ENCODE measurements around the gene AKT3. TPM values are rescaled to one million over a fixed set of nuclear protein-coding genes. Genes with fewer than 3 reads are reported as not detected.

AKT3 gene
- polyA plus RNA-seq, 3 donors = 0.81 to 1.7 (median 1.4) TPM

GRCh38 chr1:243558576-243558975, 291.5 kb downstream of the AKT3 start:
- no peak overlapping the region for H3K9ac ChIP-seq (ENCODE audit: insufficient read depth, low read length, poor library complexity, severe bottlenecking)
- H3K27me3 ChIP-seq (ENCODE audit: control insufficient read depth in 2 of 2, insufficient read depth in 2 of 2, low read length in 2 of 2) = no peaks in the 10 kb centered on the region
- no peak for DNase-seq
- no peak overlapping the region for H2AFZ ChIP-seq (ENCODE audit: insufficient read depth, low read depth, low read length, poor library complexity, severe bottlenecking)
- H3K4me2 ChIP-seq (replicated peaks; ENCODE audit: extremely low read depth, low read length, poor library complexity, severe bottlenecking) = no peak overlapping the region
- H3K4me3 Mint-ChIP-seq = no peak overlapping the region
- no peaks in the 10 kb centered on the region for H4K20me1 ChIP-seq (ENCODE audit: insufficient read depth, low read length)
- H3K4me1 ChIP-seq (ENCODE audit: control insufficient read depth in 1 of 2, insufficient read depth in 2 of 2, low read length in 2 of 2) = no peaks in the 10 kb centered on the region
- peaks cover 8 to 9% of the 10 kb centered on the region in 2 donors for H3K36me3 Mint-ChIP-seq
- intact Hi-C loops (cut with micrococcal nuclease) = no loop called here
- TF ChIP-seq CTCF (IDR thresholded peaks at IDR 0.05) = no peak
- H3K9me3 Mint-ChIP-seq = no peaks in the 10 kb centered on the region
- no peaks in the 10 kb centered on the region for H3K9me3 ChIP-seq (replicated peaks in 1 of 2; ENCODE audit: control insufficient read depth in 1 of 2, insufficient read depth in 1 of 2, low read length in 2 of 2)
- no peak overlapping the region for H3K4me3 ChIP-seq (replicated peaks in 1 of 3; ENCODE audit: low read depth in 2 of 3, low read length in 3 of 3)
- no peak overlapping the region for H3K27ac Mint-ChIP-seq
- H3K36me3 ChIP-seq (replicated peaks in 1 of 2; ENCODE audit: control insufficient read depth in 1 of 2, insufficient read depth in 2 of 2, low read length in 2 of 2) = no peaks in the 10 kb centered on the region
- WGBS (ENCODE audit: insufficient coverage) = no CpG with 5 or more reads among the region's 1 CpG
- H3K79me2 ChIP-seq (ENCODE audit: insufficient read depth, low read length) = no peaks in the 10 kb centered on the region
- peaks cover 0 to 1% (median 0%) of the 10 kb centered on the region in 3 donors for H3K27me3 Mint-ChIP-seq (ENCODE audit: low read depth in 3 of 3)
- H3K4me1 Mint-ChIP-seq = no peaks in the 10 kb centered on the region
- H3K27ac ChIP-seq (ENCODE audit: low read depth in 1 of 2, low read length in 2 of 2) = no peak overlapping the region

- Histone ChIP-seq H3K9me3 (replicated peaks in 1 of 2; ENCODE audit: control insufficient read depth in 1 of 2, insufficient read depth in 1 of 2, low read length in 2 of 2) (no peaks in the 10 kb centered on the region), H3K27ac (ENCODE audit: low read depth in 1 of 2, low read length in 2 of 2) (no peak overlapping the region), H3K36me3 (replicated peaks in 1 of 2; ENCODE audit: control insufficient read depth in 1 of 2, insufficient read depth in 2 of 2, low read length in 2 of 2) (no peaks in the 10 kb centered on the region), H3K4me3 (replicated peaks in 1 of 3; ENCODE audit: low read depth in 2 of 3, low read length in 3 of 3) (no peak overlapping the region), H4K20me1 (ENCODE audit: insufficient read depth, low read length) (no peaks in the 10 kb centered on the region), H3K4me2 (replicated peaks; ENCODE audit: extremely low read depth, low read length, poor library complexity, severe bottlenecking) (no peak overlapping the region), H3K9ac (ENCODE audit: insufficient read depth, low read length, poor library complexity, severe bottlenecking) (no peak overlapping the region), H3K4me1 (ENCODE audit: control insufficient read depth in 1 of 2, insufficient read depth in 2 of 2, low read length in 2 of 2) (no peaks in the 10 kb centered on the region), H3K27me3 (ENCODE audit: control insufficient read depth in 2 of 2, insufficient read depth in 2 of 2, low read length in 2 of 2) (no peaks in the 10 kb centered on the region), H2AFZ (ENCODE audit: insufficient read depth, low read depth, low read length, poor library complexity, severe bottlenecking) (no peak overlapping the region), H3K79me2 (ENCODE audit: insufficient read depth, low read length) (no peaks in the 10 kb centered on the region)
- Mint-ChIP-seq H3K27ac (no peak overlapping the region), H3K27me3 (ENCODE audit: low read depth in 3 of 3) (peaks cover 0 to 1% (median 0%) of the 10 kb centered on the region in 3 donors), H3K4me1 (no peaks in the 10 kb centered on the region), H3K9me3 (no peaks in the 10 kb centered on the region), H3K36me3 (peaks cover 8 to 9% of the 10 kb centered on the region in 2 donors), H3K4me3 (no peak overlapping the region)
- TF ChIP-seq CTCF (IDR thresholded peaks at IDR 0.05) = no peak
- no peak for DNase-seq
- intact Hi-C loops (cut with micrococcal nuclease) = no loop called here
Measured at GRCh38 chr1:243557866-243558265, 292.2 kb downstream of the AKT3 start.

Data from CD14-positive monocyte (primary cell).